ENCODE measurements around the gene POLDIP2. TPM values are rescaled to one million over a fixed set of nuclear protein-coding genes. Genes with fewer than 3 reads are reported as not detected.

Gene POLDIP2
- total RNA-seq, 4 donors from 2014 or later = 66.8 to 102 (median 90.9) TPM

DNA sequence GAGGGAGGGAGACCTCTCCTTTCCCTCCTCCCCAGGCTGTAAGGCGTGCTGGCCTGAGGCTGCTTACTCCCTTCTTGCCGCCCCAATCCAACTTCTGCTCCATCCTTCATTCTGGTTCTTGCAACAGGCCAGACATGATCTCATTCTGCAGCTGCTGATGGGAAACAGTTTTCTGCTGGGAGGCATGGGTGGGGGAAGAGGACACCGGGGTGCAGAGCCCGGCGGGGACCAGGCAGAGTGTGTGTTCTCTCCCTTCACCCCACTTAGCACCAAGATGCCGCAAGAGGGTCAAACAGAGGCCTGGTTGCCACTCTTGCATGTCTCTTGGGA is 15.6 kb upstream of the POLDIP2 start:
- H3K27ac ChIP-seq = no peak overlapping the region
- no peaks in the 10 kb centered on the region for H3K9me3 ChIP-seq
- H3K4me1 ChIP-seq = peaks cover 12 to 36% (median 17%) of the 10 kb centered on the region in 3 donors
- peak overlapping the region in 2 of 4 donors; percentile 59 to 69 for H3K4me3 ChIP-seq
- 86 to 93% methylated on average over 2 to 6 of the region's 6 CpGs for WGBS, 2 donors
- H3K36me3 ChIP-seq = no peaks in the 10 kb centered on the region
- intact Hi-C loops (cut with DNase I) = no loop called here
- H3K27me3 ChIP-seq = peaks cover 0 to 10% (median 0%) of the 10 kb centered on the region in 4 donors
- TF ChIP-seq, protein P1, sequence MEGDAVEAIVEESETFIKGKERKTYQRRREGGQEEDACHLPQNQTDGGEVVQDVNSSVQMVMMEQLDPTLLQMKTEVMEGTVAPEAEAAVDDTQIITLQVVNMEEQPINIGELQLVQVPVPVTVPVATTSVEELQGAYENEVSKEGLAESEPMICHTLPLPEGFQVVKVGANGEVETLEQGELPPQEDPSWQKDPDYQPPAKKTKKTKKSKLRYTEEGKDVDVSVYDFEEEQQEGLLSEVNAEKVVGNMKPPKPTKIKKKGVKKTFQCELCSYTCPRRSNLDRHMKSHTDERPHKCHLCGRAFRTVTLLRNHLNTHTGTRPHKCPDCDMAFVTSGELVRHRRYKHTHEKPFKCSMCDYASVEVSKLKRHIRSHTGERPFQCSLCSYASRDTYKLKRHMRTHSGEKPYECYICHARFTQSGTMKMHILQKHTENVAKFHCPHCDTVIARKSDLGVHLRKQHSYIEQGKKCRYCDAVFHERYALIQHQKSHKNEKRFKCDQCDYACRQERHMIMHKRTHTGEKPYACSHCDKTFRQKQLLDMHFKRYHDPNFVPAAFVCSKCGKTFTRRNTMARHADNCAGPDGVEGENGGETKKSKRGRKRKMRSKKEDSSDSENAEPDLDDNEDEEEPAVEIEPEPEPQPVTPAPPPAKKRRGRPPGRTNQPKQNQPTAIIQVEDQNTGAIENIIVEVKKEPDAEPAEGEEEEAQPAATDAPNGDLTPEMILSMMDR (IDR thresholded peaks at IDR 0.05) = no peak
- no peak for TF ChIP-seq POLR2A (IDR thresholded peaks at IDR 0.05)
- DNase-seq = no peak

DNA sequence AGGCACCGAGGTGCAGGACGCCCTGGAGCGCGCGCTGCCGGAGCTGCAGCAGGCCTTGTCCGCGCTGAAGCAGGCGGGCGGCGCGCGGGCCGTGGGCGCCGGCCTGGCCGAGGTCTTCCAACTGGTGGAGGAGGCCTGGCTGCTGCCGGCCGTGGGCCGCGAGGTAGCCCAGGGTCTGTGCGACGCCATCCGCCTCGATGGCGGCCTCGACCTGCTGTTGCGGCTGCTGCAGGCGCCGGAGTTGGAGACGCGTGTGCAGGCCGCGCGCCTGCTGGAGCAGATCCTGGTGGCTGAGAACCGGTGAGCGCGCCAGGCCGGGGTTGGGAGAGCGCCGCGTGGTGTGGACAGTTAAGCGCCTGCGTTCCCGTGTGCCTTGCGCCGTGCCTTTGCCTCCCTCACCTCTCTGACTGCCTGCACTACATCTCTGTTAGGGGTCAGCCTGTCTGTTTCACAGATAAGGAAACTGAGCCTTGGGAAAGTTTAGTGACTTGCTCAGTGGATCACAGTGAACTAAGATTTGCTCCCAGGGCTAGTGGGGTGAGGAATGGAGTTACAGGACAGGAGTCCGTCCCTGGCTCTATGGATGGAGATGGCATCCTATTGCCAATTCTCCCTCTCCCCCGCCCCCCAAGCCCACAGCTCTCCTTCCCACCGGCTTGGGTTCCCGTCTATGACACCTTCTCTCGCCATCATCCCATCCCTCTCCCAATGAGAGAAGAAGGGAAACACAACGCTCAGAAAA is 15.0 kb upstream of the POLDIP2 start:
- peaks cover 12 to 36% (median 17%) of the 10 kb centered on the region in 3 donors for H3K4me1 ChIP-seq
- no peaks in the 10 kb centered on the region for H3K9me3 ChIP-seq
- H3K27ac ChIP-seq = peak overlapping the region in 3 of 4 donors; percentile 46 to 80 (median 78)
- TF ChIP-seq POLR2A (IDR thresholded peaks at IDR 0.05) = no peak
- TF ChIP-seq, protein P1 (IDR thresholded peaks at IDR 0.05) = no peak
- intact Hi-C loops (cut with DNase I) = no loop called here
- H3K27me3 ChIP-seq = peaks cover 0 to 10% (median 0%) of the 10 kb centered on the region in 4 donors
- H3K36me3 ChIP-seq = no peaks in the 10 kb centered on the region
- H3K4me3 ChIP-seq = peak overlapping the region; percentile 38 to 69 (median 56)
- 29 to 70% methylated on average over 6 to 9 of the region's 53 CpGs for WGBS, 2 donors
- DNase-seq = no peak

DNA sequence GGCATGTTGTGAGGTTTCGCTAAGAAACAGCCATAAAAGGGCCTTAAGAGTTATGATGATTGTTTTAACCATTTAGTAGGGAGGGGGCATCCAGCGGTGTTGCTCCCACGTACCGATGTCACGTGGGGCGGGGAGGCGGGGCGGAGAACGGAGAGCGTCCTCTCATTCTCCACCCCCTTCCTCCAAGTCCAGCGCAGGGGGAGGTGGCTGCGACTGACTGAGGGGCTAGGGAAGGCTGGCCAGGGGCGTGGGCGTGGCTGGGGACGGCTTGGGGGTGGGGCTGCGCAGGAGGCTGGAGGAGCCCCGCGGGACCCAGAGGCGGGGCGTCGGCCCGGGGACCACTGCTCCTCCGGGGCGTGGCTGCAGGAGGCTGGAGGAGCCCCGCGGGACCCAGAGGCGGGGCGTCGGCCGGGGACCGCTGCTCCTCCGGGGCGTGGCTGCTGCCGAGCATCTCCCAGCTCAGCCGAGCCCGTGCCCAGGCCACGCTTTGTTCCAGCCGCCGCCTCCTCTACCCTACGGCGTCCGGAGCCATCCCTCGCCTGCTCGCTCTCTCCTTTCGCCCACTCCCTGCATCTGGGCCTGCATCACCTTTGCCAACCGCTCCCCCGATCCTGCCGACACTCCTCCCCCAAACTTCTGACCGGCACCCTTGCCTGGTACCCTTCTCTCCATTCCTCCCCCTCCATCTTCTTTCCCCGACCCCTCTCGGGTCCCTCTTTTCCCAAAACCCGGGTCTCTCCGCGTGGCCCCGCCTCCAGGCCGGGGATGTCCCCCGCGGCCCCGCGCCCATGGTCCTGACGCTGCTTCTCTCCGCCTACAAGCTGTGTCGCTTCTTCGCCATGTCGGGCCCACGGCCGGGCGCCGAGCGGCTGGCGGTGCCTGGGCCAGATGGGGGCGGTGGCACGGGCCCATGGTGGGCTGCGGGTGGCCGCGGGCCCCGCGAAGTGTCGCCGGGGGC is 14.2 kb upstream of the POLDIP2 start, which contains the start of gene SARM1:
Gene SARM1 (plus strand): TSS at position 450 of the 958 bp plus-strand sequence. CDS start 339 bp downstream, at position 789.
- no peaks in the 10 kb centered on the region for H3K36me3 ChIP-seq
- peak within 1 kb of the TSS; percentile 38 to 69 (median 56) for H3K4me3 ChIP-seq
- peak within 1 kb of the TSS; percentile 46 to 80 (median 78) for H3K27ac ChIP-seq
- no peaks in the 10 kb centered on the region for H3K9me3 ChIP-seq
- WGBS, 2 donors = 0 to 1% methylated on average over 27 to 38 of the region's 80 CpGs
- peaks cover 12 to 36% (median 17%) of the 10 kb centered on the region in 3 donors for H3K4me1 ChIP-seq
- intact Hi-C loops (cut with DNase I) = no loop called here
- TF ChIP-seq, protein P1 (IDR thresholded peaks at IDR 0.05) = no peak
- TF ChIP-seq POLR2A (IDR thresholded peaks at IDR 0.05) = no peak
- DNase-seq = peak; percentile 33
- H3K27me3 ChIP-seq = peaks cover 0 to 10% (median 0%) of the 10 kb centered on the region in 4 donors

DNA sequence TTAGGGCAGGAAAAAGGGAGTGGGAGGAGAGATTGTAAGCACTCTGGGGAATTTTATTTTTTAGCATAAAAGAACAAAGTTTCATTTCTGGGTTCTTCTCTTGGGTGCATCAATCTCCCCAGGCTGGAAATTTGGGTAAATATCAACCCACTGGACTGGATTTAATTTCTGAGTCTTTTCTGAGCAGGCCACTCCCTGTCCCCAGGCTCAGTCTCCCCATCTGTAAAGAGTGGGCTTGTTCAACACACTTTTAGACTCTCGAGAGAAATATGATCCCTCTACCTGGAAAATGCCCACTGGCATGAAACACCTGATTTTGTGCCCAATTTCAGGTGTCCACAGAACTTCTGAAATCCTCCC is 13.4 kb upstream of the POLDIP2 start:
- WGBS, 2 donors = 18 to 56% methylated on average over 1 of the region's 1 CpG
- no peak for DNase-seq
- H3K4me1 ChIP-seq = peaks cover 12 to 36% (median 17%) of the 10 kb centered on the region in 3 donors
- H3K27ac ChIP-seq = peak overlapping the region; percentile 30 to 80 (median 78)
- H3K36me3 ChIP-seq = no peaks in the 10 kb centered on the region
- peaks cover 0 to 10% (median 0%) of the 10 kb centered on the region in 4 donors for H3K27me3 ChIP-seq
- H3K9me3 ChIP-seq = no peaks in the 10 kb centered on the region
- intact Hi-C loops (cut with DNase I) = no loop called here
- peak overlapping the region in 1 of 4 donors; percentile 69 for H3K4me3 ChIP-seq
- TF ChIP-seq, protein P1 (IDR thresholded peaks at IDR 0.05) = no peak
- TF ChIP-seq POLR2A (IDR thresholded peaks at IDR 0.05) = no peak
